HG02610 (cell line): ENCODE data around the gene DFFB.

Experiments used
- ATAC-seq: cut with Tn5 transposase; IDR thresholded peaks from one replicate; pipeline ENCODE4 v1.9.1; 2021; ENCODE audit warnings: mild to moderate bottlenecking, moderate library complexity; ENCODE audit not compliant: unreplicated experiment

Gene DFFB

DNA sequence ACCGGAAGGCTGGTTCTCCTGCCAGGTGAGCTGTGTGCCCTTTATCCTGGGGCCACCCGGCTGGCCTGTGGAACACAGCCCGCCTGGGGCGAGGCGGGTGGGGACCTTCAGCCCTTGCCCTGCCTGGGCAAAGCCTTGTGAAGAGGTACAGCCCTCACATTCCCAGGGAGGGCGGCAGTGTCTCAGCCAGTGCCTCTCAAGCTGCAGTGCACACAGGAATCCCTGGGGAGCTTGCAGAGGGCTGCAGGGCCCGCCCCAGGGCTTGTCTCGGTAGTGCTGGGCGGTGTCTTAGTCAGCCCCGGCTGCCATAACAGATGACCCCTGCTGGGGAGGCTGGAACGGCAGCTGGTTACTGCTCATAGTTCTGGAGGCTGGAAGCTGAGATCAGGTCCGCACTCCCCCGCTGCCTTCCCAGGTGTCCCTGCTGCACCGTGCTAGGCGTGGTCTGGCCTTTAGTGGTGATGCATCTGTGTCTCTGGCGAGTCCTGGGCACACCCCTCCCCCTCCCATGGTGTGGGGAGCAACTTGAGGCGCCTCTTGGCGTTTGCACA is 12.6 kb downstream of the DFFB start:
- no peak for ATAC-seq

DNA sequence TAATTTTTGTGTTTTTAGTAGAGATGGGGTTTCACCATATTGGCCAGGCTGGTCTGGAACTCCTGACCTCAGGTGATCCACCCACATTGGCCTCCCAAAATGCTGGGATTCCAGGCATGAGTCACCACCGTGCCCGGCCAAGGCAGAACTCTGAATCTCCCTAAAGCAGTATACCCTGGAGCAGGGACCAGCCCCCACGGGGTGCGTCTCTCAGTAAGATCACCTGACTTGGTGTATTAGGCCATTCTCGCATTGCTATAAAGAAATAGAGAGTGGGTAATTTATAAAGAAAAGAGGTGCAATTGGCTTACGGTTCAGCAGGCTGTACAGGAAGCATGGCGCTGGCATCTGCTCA is 14.2 kb downstream of the DFFB start:
- no peak for ATAC-seq

DNA sequence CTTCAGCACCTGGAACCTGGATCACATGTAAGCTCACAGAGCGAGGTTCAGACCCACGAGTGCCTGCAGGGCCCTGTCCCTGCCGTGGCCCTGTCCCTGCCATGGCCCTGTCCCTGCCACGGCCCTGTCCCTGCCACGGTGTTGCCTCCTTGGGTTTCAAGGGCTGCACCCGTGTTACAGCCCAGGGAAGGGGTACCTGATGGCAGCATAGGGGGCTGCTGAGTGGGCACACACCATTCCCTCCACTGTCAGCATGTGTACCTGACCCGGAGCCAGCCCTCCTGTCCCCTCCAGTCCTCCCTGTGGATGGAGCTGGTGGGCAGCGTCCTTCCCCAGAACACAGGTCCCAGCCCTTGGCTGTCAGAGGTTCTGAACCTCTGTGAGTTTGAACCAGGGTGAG is 15.3 kb downstream of the DFFB start:
- no peak for ATAC-seq

DNA sequence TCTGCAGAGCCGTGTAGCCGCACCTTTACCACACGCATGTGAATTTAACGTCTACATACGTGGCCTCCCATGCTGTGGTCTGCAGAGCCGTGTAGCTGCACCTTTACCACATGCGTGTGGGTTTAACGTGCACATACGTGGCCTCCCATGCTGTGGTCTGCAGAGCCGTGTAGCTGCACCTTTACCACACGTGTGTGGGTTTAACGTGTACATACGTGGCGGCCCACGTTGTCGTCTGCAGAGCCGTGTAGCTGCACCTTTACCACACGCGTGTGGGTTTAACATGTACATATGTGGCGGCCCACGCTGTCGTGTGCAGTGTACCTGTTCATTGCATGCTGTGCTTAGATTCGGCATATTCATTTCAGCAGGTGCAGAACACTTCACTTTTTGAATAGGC is 17.5 kb downstream of the DFFB start:
- no peak for ATAC-seq

DNA sequence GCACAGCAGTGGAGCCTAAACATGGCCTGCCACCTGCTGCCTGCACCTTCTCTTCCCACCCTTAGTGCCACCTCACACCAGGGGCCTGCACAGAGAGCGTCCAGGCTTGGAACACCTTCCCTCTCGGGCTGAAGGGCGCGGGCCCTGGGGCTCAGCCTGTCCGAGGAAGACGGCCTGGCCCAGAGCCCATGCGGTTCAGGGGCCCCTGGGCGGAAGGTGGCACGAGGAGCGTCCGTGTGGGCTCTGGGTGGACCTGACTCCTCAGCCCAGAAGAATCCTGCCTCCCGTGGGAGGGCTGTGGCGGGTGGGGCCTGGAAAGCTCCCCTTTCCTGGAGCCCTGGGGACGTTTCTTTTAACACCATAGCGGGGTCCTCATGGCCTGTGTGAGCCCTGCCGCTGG is 19.4 kb downstream of the DFFB start:
- no peak for ATAC-seq

DNA sequence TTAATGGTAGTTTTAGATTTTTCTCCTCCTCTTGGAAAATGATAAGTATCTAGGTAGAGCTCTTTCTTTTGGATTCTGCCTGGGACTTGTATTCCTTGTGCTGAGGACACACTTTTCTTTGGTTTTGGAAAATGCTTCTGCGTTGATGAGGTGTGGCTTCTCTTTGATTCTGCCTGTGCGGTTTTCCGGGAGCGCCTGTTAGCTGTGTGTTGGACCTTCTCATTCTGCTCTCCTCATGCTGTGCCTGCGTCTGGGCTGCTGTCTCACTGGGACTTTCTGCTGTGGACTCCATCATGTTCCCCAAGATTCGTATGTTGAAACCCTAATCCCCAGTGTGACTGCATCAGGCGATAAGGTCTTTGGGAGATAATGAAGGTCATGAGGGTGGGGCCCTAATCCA is 21.8 kb downstream of the DFFB start:
- no peak for ATAC-seq

DNA sequence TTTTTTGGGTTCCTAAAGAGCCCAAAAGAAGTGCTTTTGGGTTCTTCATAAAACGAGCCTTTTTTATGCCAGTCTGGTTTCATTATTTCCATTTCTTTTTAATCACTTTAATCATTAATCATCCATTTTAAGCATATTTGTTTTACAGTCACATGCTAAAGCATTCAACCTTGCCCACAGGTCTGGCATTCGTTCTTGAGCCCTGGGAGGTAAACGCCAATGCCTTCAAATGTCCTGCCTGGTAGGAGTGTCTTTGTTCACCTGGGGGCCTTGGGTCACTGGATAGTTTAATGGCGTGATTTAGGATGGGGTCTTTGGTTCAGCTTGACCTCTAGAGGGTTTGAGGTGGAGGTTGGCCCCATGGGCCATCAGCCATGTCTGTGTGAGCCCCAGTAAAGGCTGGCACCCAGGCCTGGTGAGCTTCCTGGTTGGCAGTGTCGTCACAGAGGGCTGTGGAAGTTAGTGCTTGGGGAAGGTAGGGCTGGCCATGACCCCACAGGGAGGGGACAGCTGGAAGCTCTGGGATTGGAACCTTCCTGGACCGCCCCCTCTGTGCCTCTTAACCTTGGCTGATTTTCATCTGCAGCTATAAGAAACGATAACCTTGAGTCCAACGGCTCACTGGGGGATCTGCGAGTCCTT is 22.6 kb downstream of the DFFB start:
- no peak for ATAC-seq

DNA sequence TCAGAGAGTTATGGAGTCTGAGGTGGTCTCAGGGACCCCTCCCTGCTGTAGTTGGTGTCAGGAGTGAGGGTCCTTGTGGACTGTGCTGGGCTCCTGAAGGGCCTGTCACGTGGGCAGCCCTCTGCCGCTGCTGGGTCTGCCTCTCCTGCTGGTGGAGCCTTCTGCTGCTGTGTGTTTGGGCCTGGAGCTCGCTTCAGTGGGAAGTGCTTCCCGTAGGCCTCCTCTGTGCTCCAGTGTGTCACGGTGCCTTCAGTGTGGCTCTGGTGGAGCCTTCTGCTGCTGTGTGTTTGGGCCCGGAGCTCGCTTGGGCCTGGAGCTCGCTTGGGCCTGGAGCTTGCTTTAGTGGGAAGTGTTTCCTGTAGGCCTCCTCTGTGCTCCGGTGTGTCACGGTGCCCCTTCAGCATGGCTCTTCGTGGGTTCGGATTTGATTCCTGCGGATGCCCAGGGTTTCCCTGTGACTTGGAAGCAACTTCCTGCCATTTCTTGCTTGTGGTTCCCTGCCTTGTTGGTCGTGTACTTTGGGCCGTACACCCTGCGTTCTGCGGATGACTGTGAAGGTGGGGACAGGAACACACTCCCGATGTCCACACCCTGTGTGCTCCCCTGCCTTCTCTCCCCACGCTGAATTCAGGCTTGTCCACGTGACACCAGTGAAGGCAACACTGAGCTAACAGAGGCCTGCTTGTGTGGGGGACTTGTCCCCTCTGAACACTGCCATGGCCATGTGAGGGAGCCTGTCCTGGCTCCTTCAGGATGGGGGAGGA is 23.3 kb downstream of the DFFB start:
- ATAC-seq, result no peak

DNA sequence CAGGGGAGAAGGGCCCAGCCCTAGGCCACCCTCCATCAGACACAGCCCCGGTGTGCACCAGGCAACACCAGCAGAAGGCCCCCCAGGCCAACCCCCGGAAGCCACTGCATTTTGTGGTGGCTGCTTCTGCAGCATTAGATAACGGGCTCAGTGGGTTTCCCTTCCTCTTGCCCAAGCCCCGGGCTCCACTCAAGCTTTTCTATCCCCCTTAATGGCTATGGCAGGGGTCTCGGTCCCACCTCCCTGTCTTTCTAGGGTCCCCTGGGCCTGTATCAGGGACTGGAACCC is 23.9 kb downstream of the DFFB start:
- no peak for ATAC-seq

DNA sequence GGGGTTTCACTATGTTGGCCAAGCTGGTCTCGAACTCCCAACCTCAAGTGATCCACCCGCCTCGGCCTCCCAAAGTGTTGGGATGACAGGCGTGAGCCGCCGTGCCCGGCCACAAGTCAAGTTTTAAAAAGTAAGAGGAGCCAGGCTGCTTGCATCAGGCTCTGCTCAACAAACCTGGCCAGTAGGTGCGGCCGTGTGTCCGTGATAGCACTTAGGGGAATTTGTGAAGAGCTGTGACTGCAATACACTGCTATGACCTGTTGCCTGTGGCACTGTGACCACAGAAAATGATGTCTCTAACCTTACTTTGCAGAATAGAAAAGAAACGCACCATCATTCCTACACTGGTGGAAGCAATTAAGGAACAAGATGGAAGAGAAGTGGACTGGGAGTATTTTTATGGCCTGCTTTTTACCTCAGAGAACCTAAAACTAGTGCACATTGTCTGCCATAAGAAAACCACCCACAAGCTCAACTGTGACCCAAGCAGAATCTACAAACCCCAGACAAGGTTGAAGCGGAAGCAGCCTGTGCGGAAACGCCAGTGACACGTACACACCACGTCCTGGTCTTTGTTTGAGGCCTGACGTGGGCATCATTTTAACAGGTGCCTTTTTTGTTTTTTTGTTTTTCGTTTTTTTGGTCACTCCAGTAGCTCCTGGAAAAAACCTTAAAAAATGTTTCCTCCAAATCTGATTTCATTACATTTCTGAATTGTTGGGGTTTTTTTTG is 26.1 kb downstream of the DFFB start:
- ATAC-seq, result no peak

DNA sequence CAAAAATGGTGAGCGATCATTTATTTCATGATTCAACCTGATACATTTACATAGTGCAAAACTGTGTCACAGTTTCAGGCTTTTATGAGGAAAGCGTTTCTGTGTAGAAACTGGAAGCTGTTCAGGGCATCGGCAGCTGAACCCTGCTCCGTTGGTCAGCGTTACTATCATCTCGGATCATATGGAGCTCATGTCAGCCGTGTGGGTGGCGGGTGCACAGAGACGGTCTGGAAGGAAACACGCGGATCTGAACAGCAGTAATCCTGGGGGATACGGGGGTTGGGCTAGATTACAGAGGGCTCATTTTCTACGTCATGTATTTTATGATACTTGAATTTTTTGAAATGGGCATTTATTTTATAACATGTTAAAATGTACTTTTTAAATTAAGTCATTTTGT is 27.7 kb downstream of the DFFB start:
- ATAC-seq, result no peak

DNA sequence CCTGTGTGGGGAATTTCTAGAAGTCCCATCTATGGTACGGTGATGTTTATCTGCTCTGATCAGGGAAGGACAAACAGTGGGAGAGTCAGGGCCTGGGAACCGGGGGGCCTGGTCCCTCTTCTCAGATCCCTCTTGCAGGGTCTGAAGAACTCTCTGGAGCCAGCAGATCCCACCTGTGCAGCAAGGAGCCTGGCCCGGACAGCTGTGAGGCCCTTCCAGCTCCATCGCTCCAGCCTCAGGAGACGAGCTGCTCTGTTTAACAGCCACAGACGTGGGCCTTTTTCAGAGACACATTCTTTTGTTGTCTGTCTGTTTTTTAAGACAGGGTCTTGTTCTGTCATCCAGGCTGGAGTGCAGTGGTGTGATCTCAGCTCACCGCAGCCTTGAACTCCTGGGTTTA is 28.3 kb downstream of the DFFB start:
- ATAC-seq, result no peak

DNA sequence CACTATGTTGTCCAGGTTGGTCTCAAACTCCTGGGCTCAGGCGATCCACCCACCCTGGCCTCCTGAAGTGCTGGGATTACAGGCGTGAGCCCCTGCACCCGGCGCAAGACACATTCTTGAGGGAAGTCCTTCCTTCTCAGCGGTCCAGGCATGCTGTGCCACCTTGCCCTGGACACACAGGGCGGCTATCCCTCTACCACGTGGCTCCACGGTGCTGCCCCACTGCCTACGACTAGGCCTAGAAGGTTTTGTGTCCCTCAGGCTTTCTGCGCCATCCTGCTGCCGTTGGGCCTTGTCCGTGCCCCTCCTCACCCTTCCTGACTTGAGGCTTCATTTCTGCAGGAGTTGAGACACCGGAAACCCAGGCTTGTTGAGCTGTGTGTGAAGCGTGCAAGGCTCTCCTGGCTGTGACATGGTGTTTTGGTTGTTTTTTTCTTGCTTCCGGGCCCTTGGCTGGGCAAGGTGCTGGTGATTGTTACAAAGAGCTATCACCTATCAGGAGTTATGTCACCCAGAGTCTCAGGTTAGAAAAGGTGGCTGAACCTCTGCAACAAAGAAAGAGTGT is 28.9 kb downstream of the DFFB start:
- ATAC-seq, result no peak

DNA sequence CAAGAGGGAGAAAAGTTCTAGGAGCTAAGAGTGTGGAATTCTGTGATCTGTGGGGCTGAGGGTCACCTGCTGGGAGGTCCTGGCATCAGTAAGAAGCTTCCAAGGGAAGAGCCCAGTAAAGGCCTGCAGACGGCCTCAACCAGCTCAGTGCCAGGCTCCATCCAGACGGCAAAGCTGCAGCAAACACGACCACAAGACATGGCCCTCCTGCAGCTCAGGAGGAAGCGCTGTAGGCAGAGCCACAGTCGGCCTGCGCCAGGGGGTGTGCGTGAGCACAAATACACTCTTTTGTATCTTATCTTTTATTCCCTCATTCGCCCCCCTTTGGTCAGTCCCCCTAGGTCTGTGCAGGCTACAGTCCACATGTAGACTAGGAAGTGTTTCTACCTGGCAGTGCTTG is 29.4 kb downstream of the DFFB start:
- no peak for ATAC-seq

DNA sequence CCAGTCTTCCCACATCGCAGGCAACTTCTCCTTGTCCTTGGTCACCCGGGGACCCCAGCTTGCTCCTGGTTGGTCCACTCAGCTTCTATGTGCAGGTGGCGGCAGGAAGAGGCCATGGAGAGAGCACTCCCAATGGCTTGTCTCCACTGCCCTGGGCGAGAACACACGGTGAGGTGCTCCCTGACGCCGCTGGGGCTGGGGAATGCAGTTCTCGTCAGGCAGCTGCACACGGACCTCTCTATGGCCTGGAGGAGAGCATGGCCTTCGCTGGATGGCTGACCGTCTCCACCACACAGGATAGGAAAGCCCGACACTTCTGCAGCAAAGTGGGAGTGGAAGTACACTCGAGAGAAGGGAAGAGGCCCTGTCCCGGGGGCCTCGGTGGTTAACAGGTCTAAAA is 31.0 kb downstream of the DFFB start:
- no peak for ATAC-seq

DNA sequence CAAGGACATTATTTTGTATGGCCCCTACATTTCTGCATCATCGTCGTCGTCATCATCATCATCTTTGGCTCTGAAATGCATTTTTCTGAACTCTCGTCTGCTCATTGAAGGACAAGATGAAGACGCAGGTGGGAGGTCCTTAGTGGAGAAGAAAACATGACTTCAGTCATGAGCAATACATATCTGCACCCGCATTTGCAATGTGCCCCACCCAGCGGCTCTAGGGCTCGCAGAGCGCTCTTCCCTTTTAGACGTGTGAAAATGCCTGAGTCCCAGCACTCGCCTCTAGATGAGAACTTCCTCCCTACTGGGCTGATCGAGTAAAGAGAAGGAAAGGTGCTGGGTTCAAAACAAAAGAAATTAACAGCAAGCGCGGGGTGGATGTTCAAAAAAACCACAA is 32.7 kb downstream of the DFFB start:
- ATAC-seq, result no peak

DNA sequence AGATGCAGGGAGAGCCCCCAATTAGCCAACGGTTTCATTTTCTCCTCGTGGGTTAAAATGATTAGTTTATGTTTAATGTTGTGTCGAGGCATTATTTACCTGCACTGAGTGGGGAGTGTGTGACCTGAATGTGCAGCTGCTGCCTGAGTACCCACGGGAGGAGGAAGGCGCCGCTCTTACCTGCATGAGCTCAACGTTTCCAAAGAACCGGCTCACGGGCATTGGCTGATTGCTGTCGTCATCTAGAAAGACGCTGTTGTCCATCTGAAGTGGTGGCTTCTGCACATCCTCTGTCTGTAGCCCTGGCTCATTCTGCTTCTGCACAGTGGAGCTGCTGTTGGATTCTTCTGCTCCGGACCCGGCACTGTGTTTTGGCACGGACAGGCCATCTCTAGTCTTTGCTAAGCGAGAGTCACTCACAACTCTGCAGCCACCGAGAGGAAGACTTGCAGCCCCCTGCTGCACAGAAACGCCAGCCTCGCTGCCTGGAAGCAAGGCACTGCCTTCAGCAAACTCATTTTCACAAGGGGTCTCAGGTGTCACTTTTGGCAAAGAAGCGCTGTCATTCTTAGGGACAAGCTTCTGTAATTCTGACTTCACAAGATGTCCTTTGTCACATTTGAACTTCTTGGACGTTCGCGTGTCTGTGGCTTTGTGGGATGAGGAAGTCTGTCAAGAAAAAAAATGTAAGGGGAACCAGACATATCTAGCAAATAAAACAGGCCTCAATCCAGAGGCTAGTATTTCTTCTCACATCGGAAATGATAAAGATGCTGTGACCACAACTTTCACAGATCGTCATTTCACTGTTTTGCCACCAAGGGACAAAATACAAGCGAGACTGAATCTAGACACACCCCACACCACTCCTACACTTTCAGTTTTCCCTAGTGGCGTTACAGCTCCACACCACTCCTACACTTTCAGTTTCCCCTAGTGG is 33.4 kb downstream of the DFFB start:
- ATAC-seq, result no peak

DNA sequence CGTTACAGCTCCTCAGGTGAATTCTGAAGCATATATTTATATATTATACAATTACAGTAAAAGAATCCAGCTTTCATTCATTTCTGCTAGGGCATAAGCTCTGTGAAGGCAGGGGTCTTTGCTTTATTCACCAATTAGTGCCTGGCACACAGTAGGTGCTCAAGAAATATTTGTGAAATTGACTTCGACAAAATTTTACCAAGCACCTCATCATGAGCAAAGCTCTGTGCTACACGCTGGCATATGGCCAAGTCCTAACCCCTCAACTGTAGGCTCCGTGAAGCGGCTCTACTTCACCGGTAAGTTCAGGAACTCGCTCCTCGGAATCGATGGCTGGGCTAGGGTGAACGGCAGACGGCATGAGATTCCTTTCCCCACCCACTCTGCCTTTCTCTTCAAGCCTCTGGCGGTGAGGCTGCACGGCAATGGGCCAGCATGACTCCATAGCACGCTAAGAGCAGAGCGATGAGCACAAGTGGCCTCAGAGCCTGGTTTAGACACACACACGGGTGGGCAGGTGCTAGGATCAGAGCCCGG is 34.1 kb downstream of the DFFB start:
- ATAC-seq, result no peak

DNA sequence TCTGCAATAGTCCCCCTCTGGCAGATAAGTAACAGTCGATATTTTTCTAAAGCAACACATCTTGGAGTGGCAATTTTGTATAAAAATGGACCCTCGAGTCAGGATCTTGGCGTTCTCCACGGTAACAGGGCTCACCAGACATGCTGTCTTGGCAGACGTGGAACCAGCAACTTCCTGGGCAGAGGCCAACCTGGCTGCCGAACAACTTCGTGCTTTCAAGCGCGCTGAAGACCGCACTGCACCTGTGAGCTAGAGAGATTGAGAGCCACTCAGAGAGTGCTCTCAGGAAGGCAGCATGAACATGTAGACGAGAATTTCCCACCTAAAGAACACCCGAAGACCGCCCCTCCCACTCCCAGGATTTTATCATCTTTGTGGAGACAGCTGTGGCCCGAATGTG is 35.5 kb downstream of the DFFB start:
- ATAC-seq, result no peak

DNA sequence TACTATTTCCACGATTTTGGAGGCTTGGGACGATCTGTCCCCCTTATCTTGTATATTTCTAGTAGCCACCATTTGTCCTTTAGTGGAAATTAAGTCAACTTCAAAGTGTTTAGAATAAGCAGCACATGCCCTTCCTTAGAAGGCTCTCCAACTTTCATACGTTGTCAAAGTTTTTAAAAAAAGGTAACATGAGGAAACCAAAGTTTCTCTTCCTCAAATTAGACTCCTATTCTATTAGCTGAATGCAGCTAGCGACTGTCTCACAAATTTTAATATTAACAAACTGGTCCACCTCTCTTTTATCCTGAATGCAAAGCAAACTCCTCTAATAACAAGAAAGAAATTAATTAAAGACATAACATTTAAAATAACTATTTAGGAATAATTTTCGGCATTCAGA is 35.9 kb downstream of the DFFB start:
- ATAC-seq, result no peak
